MM.1S (cell line): ENCODE measurements around the gene B4GALT3.

Experiments
- EZH2 ChIP-seq: fragments of 300-600 bp; sonication (generic); optimal IDR thresholded peaks from 2 replicates; pipeline ENCODE3; 2017; ENCODE audit warnings: low read depth, mild to moderate bottlenecking, antibody characterized with exemption, low read length, mixed read lengths
- TF ChIP-seq, protein P1 (sequence below): fragments of 300-600 bp; sonication (generic); IDR thresholded peaks from 2 replicates; pipeline ENCODE4 v1.5.1; 2016; ENCODE audit warnings: antibody characterized with exemption, low read length, mixed read lengths

DNA sequence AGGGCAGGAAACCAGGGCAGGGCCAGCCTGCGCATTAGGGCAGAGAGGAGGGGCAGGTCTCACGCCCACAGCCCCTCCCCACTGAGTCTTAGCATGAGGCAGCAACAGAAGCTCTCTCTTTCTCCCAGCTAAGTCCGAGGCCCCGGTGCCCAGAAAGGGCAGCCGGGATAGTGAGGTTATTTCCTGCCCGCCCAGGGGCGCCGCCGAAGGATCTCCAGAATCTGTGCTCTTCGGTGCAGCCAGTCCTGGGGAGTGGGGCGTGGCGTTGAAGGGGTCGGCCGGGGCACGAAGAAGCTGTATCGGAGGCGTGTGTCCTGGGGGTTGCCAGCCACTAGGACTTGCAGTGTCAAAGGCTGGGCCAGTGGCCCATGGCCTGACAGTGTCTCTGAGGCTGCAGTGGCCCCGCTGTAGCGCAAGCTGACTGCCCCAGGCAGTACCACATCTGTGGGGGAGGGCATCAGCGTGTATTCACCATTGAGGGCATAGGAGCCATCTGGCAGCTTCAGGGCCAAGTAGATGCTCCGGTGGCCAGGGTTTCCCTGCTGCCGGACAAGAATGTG is 13.7 kb upstream of the B4GALT3 start:
- TF ChIP-seq, protein P1, sequence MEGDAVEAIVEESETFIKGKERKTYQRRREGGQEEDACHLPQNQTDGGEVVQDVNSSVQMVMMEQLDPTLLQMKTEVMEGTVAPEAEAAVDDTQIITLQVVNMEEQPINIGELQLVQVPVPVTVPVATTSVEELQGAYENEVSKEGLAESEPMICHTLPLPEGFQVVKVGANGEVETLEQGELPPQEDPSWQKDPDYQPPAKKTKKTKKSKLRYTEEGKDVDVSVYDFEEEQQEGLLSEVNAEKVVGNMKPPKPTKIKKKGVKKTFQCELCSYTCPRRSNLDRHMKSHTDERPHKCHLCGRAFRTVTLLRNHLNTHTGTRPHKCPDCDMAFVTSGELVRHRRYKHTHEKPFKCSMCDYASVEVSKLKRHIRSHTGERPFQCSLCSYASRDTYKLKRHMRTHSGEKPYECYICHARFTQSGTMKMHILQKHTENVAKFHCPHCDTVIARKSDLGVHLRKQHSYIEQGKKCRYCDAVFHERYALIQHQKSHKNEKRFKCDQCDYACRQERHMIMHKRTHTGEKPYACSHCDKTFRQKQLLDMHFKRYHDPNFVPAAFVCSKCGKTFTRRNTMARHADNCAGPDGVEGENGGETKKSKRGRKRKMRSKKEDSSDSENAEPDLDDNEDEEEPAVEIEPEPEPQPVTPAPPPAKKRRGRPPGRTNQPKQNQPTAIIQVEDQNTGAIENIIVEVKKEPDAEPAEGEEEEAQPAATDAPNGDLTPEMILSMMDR = no peak
- TF ChIP-seq EZH2 = no peak
